ENCODE measurements around the gene NCAM2. TPM values are rescaled to one million over a fixed set of nuclear protein-coding genes. Genes with fewer than 3 reads are reported as not detected.

Gene NCAM2
- total RNA-seq, 4 donors from 2014 or later: 3.2 to 9.1 (median 4.6) TPM

GRCh38 chr21:21114461-21114860 is 116.3 kb downstream of the NCAM2 start:
- TF ChIP-seq EP300 (IDR thresholded peaks at IDR 0.05) (no peak), POLR2AphosphoS5 (IDR thresholded peaks at IDR 0.05) (no peak), CTCF (IDR thresholded peaks at IDR 0.05) (no peak)

GRCh38 chr21:21119091-21119490 is 120.9 kb downstream of the NCAM2 start:
- no peak for ATAC-seq
- Histone ChIP-seq H3K27me3 (no peaks in the 10 kb centered on the region), H3K4me1 (no peaks in the 10 kb centered on the region), H3K36me3 (no peaks in the 10 kb centered on the region), H3K4me3 (no peak overlapping the region), H3K9me3 (no peaks in the 10 kb centered on the region), H3K27ac (no peak overlapping the region)
- 89 to 100% methylated on average over 2 of the region's 2 CpGs for WGBS, 2 donors (ENCODE audit: low coverage in 1 of 2)
- no peak for TF ChIP-seq POLR2A (IDR thresholded peaks at IDR 0.05)
- TF ChIP-seq EP300 (IDR thresholded peaks at IDR 0.05): no peak
- TF ChIP-seq POLR2AphosphoS5 (IDR thresholded peaks at IDR 0.05): no peak
- no peak for TF ChIP-seq CTCF (IDR thresholded peaks at IDR 0.05)

More at GRCh38 chr21:21114461-21114860, 116.3 kb downstream of the NCAM2 start:
- Histone ChIP-seq H3K27me3 (no peaks in the 10 kb centered on the region), H3K9me3 (no peaks in the 10 kb centered on the region), H3K4me3 (no peak overlapping the region), H3K4me1 (no peaks in the 10 kb centered on the region), H3K27ac (no peak overlapping the region), H3K36me3 (no peaks in the 10 kb centered on the region)
- ATAC-seq: no peak
- 79 to 82% methylated on average over 2 to 4 of the region's 4 CpGs for WGBS, 2 donors (ENCODE audit: low coverage in 1 of 2)

- no peaks in the 10 kb centered on the region for H3K9me3 ChIP-seq
- H3K36me3 ChIP-seq: no peaks in the 10 kb centered on the region
- TF ChIP-seq POLR2A (IDR thresholded peaks at IDR 0.05): no peak
- TF ChIP-seq CTCF (IDR thresholded peaks at IDR 0.05): no peak
- no peak for TF ChIP-seq EP300 (IDR thresholded peaks at IDR 0.05)
- no peak for TF ChIP-seq POLR2AphosphoS5 (IDR thresholded peaks at IDR 0.05)
- no peaks in the 10 kb centered on the region for H3K27me3 ChIP-seq
- 47 to 63% methylated on average over 2 to 3 of the region's 3 CpGs for WGBS, 2 donors (ENCODE audit: low coverage in 1 of 2)
- H3K27ac ChIP-seq: no peak overlapping the region
- H3K4me3 ChIP-seq: no peak overlapping the region
- no peaks in the 10 kb centered on the region for H3K4me1 ChIP-seq
- ATAC-seq: no peak
Observed at GRCh38 chr21:21122680-21123079, 124.5 kb downstream of the NCAM2 start.

- no peaks in the 10 kb centered on the region for H3K27me3 ChIP-seq
- no peaks in the 10 kb centered on the region for H3K36me3 ChIP-seq
- ATAC-seq: no peak
- no peak overlapping the region for H3K4me3 ChIP-seq
- no peaks in the 10 kb centered on the region for H3K9me3 ChIP-seq
- H3K27ac ChIP-seq: no peak overlapping the region
- no peak for TF ChIP-seq EP300 (IDR thresholded peaks at IDR 0.05)
- TF ChIP-seq POLR2A (IDR thresholded peaks at IDR 0.05): no peak
- TF ChIP-seq CTCF (IDR thresholded peaks at IDR 0.05): no peak
- no peak for TF ChIP-seq POLR2AphosphoS5 (IDR thresholded peaks at IDR 0.05)
- H3K4me1 ChIP-seq: no peaks in the 10 kb centered on the region
Observed at GRCh38 chr21:21132390-21132789, 134.2 kb downstream of the NCAM2 start.

GRCh38 chr21:21137986-21138385 is 139.8 kb downstream of the NCAM2 start:
- TF ChIP-seq POLR2AphosphoS5 (IDR thresholded peaks at IDR 0.05): no peak
- no peak for TF ChIP-seq CTCF (IDR thresholded peaks at IDR 0.05)
- TF ChIP-seq POLR2A (IDR thresholded peaks at IDR 0.05): no peak
- no peak for TF ChIP-seq EP300 (IDR thresholded peaks at IDR 0.05)
- no peak for ATAC-seq
- no peaks in the 10 kb centered on the region for H3K9me3 ChIP-seq
- H3K36me3 ChIP-seq: no peaks in the 10 kb centered on the region
- H3K27ac ChIP-seq: no peak overlapping the region
- no peak overlapping the region for H3K4me3 ChIP-seq
- WGBS, 2 donors (ENCODE audit: low coverage in 1 of 2): 0 to 17% methylated on average over 1 to 2 of the region's 2 CpGs
- H3K27me3 ChIP-seq: no peaks in the 10 kb centered on the region
- H3K4me1 ChIP-seq: no peaks in the 10 kb centered on the region
